AG20443 (cell line): ENCODE measurements around the gene RPS21.
"Not testable (repeated sequence)": the region's sequence is repeated elsewhere in the genome, so short reads cannot be mapped to it uniquely, and the experiment has no call there.

Experiments
- DNase-seq: peaks from one replicate; pipeline ENCODE4 v3.0.0; 2012; ENCODE audit warnings: low spot score, mixed read lengths

The RPS21 gene

DNA sequence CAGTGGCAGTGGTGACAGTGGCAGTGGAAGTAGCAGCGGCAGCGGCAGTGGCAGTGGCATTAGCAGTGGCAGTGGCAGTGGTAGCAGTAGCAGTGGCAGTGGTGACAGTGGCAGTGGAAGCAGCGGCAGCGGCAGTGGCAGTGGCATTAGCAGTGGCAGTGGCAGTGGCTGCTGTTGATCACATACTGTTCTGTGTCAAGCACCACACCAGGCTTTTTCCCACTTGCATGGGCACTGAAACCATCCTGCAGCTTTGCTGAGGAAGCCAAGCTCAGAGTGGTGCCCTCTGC lies 39.1 kb downstream of the RPS21 start:
- not testable (repeated sequence) for DNase-seq

DNA sequence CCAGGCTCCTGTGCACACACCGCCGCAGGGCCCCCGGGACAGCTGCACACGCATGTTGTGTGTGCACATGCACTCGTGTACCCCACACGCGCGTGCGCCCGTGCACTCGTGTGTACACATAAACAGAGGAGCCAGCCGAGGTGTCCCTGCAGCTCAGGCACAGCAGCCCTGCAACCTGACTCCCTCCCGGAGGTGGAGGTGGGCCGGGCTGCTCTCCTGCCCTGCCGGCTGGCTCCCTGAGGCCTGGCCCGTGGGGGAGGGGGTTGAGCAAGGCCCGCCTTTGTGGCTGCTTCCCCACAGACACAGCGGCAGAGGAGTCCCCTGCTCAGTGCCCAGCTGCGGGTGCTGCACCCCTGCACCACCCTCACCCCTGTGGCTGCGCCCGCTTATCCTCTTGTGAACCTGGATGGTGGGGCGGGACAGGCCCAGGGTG lies 39.8 kb downstream of the RPS21 start:
- DNase-seq: no peak

DNA sequence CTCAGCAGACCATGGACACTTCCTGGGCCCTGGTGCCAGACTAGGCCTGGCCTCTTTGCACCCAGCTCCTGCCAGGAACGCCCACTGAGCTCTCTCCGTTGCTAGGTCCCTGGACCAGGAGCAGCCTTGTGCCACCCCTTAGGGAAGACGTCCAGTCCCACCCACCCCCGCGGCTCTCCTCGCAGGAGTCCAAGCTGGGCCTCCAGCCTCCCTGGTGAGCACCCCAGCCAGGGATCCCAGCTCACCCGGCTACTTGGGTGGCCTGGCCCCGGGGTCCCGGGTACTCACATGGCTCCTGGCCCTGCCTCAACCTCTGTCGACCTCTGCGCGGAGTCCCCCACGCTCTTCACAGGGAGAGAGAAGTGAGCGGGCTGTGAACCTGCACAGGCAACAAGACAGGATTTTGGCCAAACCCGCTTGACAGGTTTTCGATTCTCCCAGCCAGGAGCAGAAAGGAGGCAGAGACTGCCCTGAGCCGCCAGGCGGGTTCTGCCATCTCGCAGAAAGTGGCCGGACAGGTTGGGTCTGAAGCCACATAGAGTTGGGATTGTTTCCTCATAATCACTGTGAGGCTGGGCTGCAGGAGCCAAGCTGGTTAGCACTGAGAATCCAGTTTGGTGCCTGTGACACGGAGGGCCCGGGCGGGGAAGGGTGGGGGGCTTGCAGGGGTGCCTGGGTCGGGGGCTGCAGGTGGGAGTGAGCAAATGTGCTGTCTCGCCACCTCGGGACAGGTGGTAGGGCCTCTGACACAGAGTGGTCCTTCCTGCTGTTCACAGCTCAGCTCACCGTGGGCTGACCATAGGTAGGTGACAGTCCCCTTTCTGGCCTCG lies 40.5 kb downstream of the RPS21 start, which contains the start of gene RBBP8NL:
Gene RBBP8NL (minus strand): TSS at position 368 of the 830 bp plus-strand sequence. CDS start 7,892 bp downstream, outside the sequence.
- DNase-seq: no peak

GRCh38 chr20:62428002-62428372 lies 41.1 kb downstream of the RPS21 start:
- DNase-seq: no peak

DNA sequence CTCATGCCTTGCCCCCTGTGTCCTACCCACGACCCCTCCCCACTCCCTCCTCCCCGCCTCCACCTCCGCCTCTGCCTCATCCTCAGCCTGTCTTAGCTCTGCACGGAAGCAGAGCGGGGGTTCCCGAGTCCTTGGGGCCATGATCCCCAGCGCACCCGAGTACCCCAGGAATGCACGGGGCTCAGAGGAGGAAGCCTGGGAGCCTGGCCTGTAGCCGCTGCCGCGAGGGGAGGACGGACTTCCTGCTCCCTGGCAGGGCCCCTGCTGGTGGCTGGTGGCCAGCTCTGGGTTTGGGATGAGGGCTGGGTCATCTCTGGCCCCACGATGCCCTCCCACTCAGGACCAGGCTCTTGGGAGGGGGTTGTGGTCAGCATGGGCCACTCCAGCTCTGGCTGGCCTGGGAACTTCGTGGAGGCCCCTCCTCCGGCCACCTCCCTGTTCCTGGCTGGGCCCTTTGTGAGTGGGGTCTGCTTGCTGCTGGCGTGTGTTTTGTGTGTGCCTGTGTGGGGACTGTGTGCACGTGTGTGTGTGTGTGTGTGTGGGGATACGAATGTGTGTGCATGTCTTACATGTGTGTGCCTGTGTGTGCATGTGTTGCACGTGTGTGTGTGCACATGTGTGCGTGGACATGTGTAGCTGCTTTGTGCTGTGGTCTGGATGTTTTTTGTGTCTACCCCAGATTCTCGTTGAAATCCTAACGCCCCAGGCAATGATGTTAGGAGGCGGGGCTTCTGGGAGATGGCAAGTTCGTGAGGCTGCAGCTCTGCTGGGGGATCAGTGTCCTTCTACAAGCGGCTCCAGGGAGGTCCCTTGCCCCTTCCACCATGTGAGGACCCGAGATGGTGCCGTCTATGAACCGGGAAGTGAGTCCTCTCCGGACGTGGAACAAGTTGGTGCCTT lies 41.7 kb downstream of the RPS21 start:
- DNase-seq: no peak

DNA sequence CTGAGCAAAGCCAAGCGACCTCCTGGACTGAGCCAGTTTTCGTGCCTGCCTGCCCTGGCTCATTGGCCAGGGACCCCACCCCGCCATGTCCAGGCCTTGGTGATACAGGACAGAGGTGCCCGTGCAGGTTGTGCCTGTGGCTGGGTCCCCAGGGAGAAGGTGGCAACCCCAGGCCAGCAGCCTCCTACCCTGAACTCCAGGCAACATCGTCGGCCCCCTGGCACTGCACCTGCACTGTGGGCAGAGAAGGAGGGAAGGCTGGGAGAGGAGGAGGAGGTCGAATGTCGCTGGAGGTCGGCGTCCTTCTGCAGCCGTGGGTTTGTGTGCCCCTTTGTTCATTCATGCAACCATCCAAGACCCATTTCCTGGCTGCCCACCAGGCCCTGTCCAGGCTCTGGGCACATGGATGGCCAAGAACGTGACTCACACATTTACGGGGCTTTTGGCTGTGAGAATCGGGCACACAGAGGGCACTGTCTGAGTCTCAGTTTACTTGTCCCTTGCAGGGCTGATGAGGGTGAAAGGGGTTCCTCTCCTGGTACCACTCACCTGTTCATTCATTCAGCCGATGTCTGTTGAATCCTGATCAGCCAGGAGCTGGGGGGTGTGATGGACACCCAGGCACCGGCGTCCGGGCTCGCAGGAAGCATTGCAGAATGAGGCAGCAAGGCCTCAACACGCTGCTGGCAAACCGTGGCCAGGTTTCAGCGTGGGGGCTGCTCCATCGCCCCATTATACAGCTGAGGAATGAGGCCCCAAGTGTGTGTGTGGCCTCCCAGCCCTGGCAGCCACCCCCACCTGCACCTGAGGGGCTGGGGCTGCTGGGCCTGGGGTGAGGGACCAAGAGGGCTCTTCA lies 42.8 kb downstream of the RPS21 start:
- DNase-seq: no peak

GRCh38 chr20:62430311-62430853 lies 43.5 kb downstream of the RPS21 start:
- DNase-seq: no peak

DNA sequence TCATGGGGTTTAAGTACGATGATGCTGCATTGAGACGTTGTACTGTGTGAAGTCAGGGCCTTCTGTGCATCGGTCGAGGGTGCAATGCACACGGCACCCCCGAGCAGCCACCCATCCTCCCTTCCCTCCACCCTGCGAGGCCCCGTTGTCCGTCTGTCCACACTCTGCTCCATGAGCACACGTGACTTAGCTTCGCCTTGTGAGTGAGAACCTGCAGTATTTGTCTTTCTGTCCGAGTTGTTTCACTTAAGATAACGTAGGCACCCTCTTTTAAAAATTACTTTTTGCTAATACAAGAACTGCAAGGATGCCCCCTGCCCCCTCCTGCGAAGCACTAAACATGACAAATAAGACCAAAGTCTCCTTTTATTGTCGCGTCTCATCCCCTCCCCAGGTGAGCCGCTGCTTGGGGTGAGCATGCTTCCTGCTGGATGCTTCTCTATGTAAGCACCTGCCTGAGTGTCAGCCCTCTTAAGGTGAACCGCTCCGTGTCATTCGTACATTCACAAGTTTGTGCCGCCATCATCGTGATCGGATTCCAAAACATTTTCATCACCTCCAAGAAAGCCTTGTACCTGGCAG lies 44.1 kb downstream of the RPS21 start:
- no peak for DNase-seq

GRCh38 chr20:62433658-62434497 lies 47.0 kb downstream of the RPS21 start:
- DNase-seq: peak; percentile 66

- no peak for DNase-seq
Measured at GRCh38 chr20:62436692-62437091, 49.8 kb downstream of the RPS21 start.

- DNase-seq: no peak
Measured at GRCh38 chr20:62437496-62437895, 50.6 kb downstream of the RPS21 start.

- DNase-seq: no peak
Measured at GRCh38 chr20:62437927-62438326, 51.0 kb downstream of the RPS21 start.
